GM12864 (cell line): Measurements from ENCODE around the gene CCL2.

Experiments used
- DNase-seq: peaks from one replicate; pipeline ENCODE4 v3.0.0-alpha.2; 2011; ENCODE audit warnings: low read depth
- H3K4me3 ChIP-seq: 2 replicates; pipeline ENCODE4 v1.5.1; 2011; ENCODE audit warnings: mild to moderate bottlenecking, low read depth, low read length, control low read depth
- TF ChIP-seq, protein P1 (sequence below): IDR thresholded peaks from 2 replicates; pipeline ENCODE4 v1.5.1; 2011; ENCODE audit warnings: low read depth, mild to moderate bottlenecking, moderate library complexity, low read length, control low read depth, inconsistent platforms; ENCODE audit errors: missing control alignments

CCL2 gene

DNA sequence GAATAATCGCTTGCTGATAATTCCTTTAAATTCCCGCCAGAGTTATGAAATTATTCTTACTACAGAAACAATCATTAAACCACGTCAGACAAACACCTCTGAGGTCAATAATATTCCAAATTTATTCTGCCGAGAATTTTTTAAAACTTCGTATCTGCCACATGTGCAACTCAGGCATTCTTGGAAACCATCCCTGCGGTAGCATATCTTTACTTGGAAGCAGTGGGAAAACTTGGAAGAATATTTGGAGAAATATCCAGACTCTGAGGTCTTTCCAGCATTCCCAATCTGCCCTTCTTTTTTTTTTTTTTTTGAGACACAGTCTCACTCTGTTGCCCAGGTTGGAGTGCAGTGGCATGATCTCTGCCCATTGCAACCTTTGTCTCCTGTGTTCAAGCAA lies 28.5 kb downstream of the CCL2 start:
- DNase-seq = no peak
- TF ChIP-seq, protein P1, sequence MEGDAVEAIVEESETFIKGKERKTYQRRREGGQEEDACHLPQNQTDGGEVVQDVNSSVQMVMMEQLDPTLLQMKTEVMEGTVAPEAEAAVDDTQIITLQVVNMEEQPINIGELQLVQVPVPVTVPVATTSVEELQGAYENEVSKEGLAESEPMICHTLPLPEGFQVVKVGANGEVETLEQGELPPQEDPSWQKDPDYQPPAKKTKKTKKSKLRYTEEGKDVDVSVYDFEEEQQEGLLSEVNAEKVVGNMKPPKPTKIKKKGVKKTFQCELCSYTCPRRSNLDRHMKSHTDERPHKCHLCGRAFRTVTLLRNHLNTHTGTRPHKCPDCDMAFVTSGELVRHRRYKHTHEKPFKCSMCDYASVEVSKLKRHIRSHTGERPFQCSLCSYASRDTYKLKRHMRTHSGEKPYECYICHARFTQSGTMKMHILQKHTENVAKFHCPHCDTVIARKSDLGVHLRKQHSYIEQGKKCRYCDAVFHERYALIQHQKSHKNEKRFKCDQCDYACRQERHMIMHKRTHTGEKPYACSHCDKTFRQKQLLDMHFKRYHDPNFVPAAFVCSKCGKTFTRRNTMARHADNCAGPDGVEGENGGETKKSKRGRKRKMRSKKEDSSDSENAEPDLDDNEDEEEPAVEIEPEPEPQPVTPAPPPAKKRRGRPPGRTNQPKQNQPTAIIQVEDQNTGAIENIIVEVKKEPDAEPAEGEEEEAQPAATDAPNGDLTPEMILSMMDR = no peak
- no peak overlapping the region for H3K4me3 ChIP-seq

DNA sequence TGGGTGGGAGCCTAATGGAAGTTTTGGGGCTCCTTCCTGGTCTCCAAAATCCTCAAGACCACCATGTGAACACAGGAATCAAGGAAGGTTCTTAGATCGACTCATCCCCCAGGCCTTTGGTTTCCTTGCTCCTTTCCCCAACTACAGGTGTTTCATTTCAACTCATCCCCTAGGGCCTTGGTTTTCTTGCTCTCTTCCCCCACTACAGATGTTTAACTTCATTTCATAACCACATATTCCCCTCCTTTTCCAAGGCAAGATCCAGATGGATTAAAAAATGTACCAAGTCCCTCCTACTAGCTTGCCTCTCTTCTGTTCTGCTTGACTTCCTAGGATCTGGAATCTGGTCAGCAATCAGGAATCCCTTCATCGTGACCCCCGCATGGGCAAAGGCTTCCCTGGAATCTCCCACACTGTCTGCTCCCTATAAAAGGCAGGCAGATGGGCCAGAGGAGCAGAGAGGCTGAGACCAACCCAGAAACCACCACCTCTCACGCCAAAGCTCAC lies 30.3 kb downstream of the CCL2 start, which contains the start of gene CCL11:
TSS of gene CCL11 (plus strand) at position 457 of the 507 bp plus-strand sequence. CDS start 67 bp downstream, outside the sequence.
- no peak within 1 kb of the TSS for H3K4me3 ChIP-seq
- DNase-seq = no peak
- TF ChIP-seq, protein P1 = no peak

DNA sequence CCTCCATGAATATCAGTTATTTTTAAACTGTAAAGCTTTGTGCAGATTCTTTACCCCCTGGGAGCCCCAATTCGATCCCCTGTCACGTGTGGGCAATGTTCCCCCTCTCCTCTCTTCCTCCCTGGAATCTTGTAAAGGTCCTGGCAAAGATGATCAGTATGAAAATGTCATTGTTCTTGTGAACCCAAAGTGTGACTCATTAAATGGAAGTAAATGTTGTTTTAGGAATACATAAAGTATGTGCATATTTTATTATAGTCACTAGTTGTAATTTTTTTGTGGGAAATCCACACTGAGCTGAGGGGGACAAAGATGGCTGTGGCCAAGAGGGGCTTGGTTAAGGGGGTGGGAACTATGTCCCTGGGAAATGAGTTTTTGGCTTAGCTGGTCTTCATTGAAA lies 32.8 kb downstream of the CCL2 start:
- no peak for DNase-seq
- H3K4me3 ChIP-seq = no peak overlapping the region
- TF ChIP-seq, protein P1 = no peak

DNA sequence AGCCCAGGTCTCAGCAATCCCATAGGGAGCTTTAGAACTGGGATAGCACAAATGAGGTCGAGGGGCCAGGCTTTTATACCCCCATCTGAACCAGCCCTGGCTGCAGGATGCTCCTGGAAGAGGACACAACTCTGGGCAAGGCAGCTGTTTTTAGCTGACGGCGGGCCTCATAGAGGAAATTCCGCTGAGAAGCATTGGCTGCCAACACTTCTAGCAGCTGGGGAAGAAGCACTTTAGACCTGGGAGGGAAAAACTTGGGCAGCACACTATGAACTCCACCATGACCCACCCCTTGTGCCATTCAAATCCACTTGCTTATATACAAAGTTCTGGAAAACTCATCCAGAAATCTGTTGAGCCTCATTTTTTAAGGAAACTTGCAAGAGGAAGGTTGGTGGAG lies 35.5 kb downstream of the CCL2 start:
- no peak overlapping the region for H3K4me3 ChIP-seq
- TF ChIP-seq, protein P1 = no peak
- DNase-seq = no peak

DNA sequence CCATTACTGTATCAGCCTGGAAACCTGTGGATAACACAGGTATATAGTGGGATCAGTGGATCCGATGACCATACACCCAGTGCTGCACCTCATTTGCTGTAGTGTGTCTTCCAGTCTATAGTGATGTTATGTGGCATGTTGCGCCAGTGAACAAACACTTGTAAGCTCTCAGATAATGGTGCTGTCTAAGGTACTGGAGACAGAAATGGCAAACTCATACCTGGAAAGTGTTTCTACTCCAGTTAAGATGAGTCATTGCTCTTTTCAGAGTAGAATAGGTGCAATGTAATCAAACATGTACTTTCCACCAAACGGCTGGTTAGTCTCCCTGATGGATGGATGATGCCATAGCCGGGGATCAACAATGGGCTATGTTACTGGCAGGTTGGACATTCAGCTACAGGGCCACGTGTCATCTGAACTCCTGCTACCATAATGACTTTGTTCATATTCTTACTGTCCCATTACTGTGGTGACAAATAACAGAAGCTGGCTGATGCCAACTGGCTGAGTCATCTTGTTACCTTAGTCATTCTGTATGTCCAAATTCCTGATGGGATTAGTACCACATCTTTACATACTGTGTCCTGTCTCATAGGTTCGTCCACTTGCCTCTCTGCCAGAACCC lies 36.8 kb downstream of the CCL2 start:
- TF ChIP-seq, protein P1 = no peak
- no peak overlapping the region for H3K4me3 ChIP-seq
- DNase-seq = no peak

DNA sequence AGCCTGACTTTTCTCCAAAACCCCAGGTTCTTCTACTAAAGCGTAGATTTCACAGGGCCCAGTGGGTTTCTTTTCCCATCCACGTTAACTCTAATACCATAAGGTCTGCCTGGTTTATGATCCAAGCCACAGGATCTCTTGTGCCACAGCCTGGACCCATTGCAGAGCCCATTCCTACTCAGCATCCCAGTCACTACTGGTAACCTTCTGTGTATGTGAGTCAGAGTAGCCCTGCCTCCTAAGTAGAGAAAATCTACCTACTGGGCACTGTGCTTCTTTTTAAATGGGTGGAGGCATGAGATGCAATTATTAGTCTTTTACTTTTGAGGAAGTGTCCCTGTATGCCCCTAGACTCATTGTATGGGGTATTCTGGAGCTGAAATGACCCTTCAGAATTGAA lies 43.9 kb downstream of the CCL2 start:
- no peak for DNase-seq
- TF ChIP-seq, protein P1 = no peak
- no peak overlapping the region for H3K4me3 ChIP-seq

DNA sequence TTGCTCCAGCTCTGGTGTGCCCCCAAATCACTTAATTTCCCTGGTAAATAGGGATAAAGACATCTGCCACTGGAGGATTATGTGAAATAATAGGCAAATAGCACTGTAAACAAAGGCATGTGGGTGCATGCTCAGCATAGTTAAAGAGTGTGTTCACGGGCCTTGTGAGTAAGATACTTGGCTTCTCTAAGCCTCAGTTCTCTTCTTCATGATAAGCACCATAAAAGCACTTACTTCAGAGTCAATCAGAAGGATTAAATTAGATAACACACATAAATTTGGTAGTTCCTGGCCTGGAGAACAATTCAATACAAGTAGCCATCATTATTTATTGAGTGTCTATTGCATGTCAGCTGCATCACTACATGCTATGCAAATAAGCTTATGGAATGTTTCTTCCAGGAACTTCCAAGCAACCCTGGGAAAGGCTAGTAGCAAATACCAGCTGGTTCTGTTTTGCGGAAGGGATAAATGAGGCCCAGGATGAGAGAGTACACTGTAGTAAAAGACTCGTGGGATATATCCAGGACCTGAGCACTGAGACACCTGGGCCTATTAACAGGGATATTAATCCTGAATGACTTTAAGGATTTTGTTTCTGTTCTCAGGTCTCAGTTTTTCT lies 45.0 kb downstream of the CCL2 start:
- H3K4me3 ChIP-seq = no peak overlapping the region
- DNase-seq = no peak
- TF ChIP-seq, protein P1 = no peak
